Suprapubic skin (tissue), 4 donors: ENCODE results near the gene TKT. TPM values are rescaled to one million over a fixed set of nuclear protein-coding genes. Genes with fewer than 3 reads are reported as not detected.

Source experiments
- DNase-seq, 2 donors: peaks; one replicate each; pipeline ENCODE4 v3.0.0-alpha.2; 2019; ENCODE audit warnings: low spot score in 2 of 2
- H3K27ac ChIP-seq: fragments of 200-600 bp; sonication (generic); one replicate; pipeline ENCODE4 v1.5.1; 2019
- H3K27me3 ChIP-seq: fragments of 200-600 bp; sonication (generic); one replicate; pipeline ENCODE4 v1.5.1; 2019
- H3K36me3 ChIP-seq: fragments of 200-600 bp; sonication (generic); one replicate; pipeline ENCODE4 v1.5.1; 2019
- H3K4me1 ChIP-seq: fragments of 200-600 bp; sonication (generic); one replicate; pipeline ENCODE4 v1.5.1; 2019
- H3K4me3 ChIP-seq: fragments of 200-600 bp; sonication (generic); one replicate; pipeline ENCODE4 v1.5.1; 2019; ENCODE audit warnings: mild to moderate bottlenecking
- H3K9me3 ChIP-seq: fragments of 200-600 bp; sonication (generic); one replicate; pipeline ENCODE4 v1.5.1; 2019
- CTCF ChIP-seq, 2 donors: fragments of 200-600 bp in 1 of 2; fragments of 450-650 bp in 1 of 2; sonication (generic) in 1 of 2; IDR thresholded peaks; one replicate each; pipeline ENCODE4 v1.5.1; 2016 to 2019; ENCODE audit warnings: antibody characterized with exemption in 2 of 2, mild to moderate bottlenecking in 1 of 2, moderate library complexity in 1 of 2
- EP300 ChIP-seq: sonication (generic); formaldehyde crosslinking; IDR thresholded peaks from one replicate; pipeline ENCODE4 v1.6.1; 2017; ENCODE audit warnings: antibody characterized with exemption
- POLR2A ChIP-seq, 2 donors: fragments of 450-650 bp; IDR thresholded peaks; one replicate each; pipeline ENCODE4 v1.6.1; 2017; ENCODE audit warnings: antibody characterized with exemption in 2 of 2, mild to moderate bottlenecking in 2 of 2, moderate library complexity in 2 of 2
- POLR2AphosphoS5 ChIP-seq, 3 donors: sonication (generic); formaldehyde crosslinking; IDR thresholded peaks; one replicate each; pipeline ENCODE4 v1.6.1; 2017; ENCODE audit warnings: antibody characterized with exemption in 3 of 3
- WGBS: methylation state at CpG from one replicate; pipeline ENCODE4 v1.1.5; 2018; 5-methylcytosine and 5-hydroxymethylcytosine counted together
- total RNA-seq, 4 donors: library from RNA; depleted of rRNA; stranded (reverse); fragments of >200 nt; gene quantifications; one replicate each; pipeline ENCODE4 v1.1.0, GENCODE V29; 2016

TKT gene
- total RNA-seq, 4 donors from 2014 or later, result 107 to 194 (median 155) TPM

GRCh38 chr3:53223541-53223966 is 32.3 kb downstream of the TKT start:
- H3K4me3 ChIP-seq, result no peak overlapping the region
- no peak overlapping the region for H3K27ac ChIP-seq
- TF ChIP-seq CTCF (IDR thresholded peaks at IDR 0.05), result no peak
- no peak for TF ChIP-seq POLR2A (IDR thresholded peaks at IDR 0.05)
- TF ChIP-seq EP300, result no peak
- TF ChIP-seq POLR2AphosphoS5 (IDR thresholded peaks at IDR 0.05), result no peak
- no peak for DNase-seq
- 100% methylated on average over 1 of the region's 9 CpGs for WGBS
- no peaks in the 10 kb centered on the region for H3K4me1 ChIP-seq
- H3K36me3 ChIP-seq, result peaks cover 56% of the 10 kb centered on the region
- no peaks in the 10 kb centered on the region for H3K27me3 ChIP-seq
- no peaks in the 10 kb centered on the region for H3K9me3 ChIP-seq

- TF ChIP-seq CTCF (IDR thresholded peaks at IDR 0.05) (no peak), POLR2A (IDR thresholded peaks at IDR 0.05) (no peak), POLR2AphosphoS5 (IDR thresholded peaks at IDR 0.05) (no peak), EP300 (no peak)
- no peak overlapping the region for H3K4me3 ChIP-seq
- H3K4me1 ChIP-seq, result no peaks in the 10 kb centered on the region
- H3K36me3 ChIP-seq, result peaks cover 50% of the 10 kb centered on the region
- WGBS, result 74% methylated on average over 7 of the region's 7 CpGs
- no peak for DNase-seq
- H3K27me3 ChIP-seq, result no peaks in the 10 kb centered on the region
- no peak overlapping the region for H3K27ac ChIP-seq
- H3K9me3 ChIP-seq, result no peaks in the 10 kb centered on the region
These were observed 32.8 kb downstream of the TKT start for GRCh38 chr3:53223025-53223424.

- Histone ChIP-seq H3K27me3 (no peaks in the 10 kb centered on the region), H3K36me3 (peaks cover 44% of the 10 kb centered on the region), H3K4me1 (no peaks in the 10 kb centered on the region), H3K27ac (no peak overlapping the region), H3K9me3 (no peaks in the 10 kb centered on the region), H3K4me3 (no peak overlapping the region)
- DNase-seq, result no peak
- TF ChIP-seq EP300 (no peak), POLR2AphosphoS5 (IDR thresholded peaks at IDR 0.05) (no peak), CTCF (IDR thresholded peaks at IDR 0.05) (no peak), POLR2A (IDR thresholded peaks at IDR 0.05) (no peak)
- 83% methylated on average over 11 of the region's 12 CpGs for WGBS
These were observed 33.5 kb downstream of the TKT start for GRCh38 chr3:53222183-53222901.

DNA sequence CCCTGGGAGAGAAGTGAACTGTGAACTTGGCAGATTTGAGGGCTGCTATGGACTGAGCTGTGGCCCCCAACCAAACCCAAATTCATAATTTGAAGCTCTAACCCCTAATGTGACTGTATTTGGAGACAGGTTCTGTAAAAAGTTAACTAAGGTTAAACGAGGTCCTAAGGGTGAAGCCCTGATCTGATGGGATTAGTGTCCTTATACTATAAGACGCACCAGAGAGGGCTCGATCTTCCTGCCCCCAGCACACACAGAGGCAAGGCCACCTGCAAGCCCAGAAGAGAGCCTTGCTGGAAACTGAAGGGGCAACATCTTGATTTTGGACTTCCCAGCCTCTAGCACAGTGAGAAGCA is 34.0 kb downstream of the TKT start:
- Histone ChIP-seq H3K27ac (no peak overlapping the region), H3K4me1 (no peaks in the 10 kb centered on the region), H3K27me3 (no peaks in the 10 kb centered on the region), H3K9me3 (no peaks in the 10 kb centered on the region), H3K4me3 (no peak overlapping the region), H3K36me3 (peaks cover 38% of the 10 kb centered on the region)
- WGBS, result 88% methylated on average over 3 of the region's 3 CpGs
- DNase-seq, result no peak
- TF ChIP-seq EP300 (no peak), CTCF (IDR thresholded peaks at IDR 0.05) (no peak), POLR2A (IDR thresholded peaks at IDR 0.05) (no peak), POLR2AphosphoS5 (IDR thresholded peaks at IDR 0.05) (no peak)

- TF ChIP-seq POLR2A (IDR thresholded peaks at IDR 0.05) (no peak), EP300 (no peak), POLR2AphosphoS5 (IDR thresholded peaks at IDR 0.05) (no peak), CTCF (IDR thresholded peaks at IDR 0.05) (no peak)
- Histone ChIP-seq H3K4me1 (no peaks in the 10 kb centered on the region), H3K4me3 (no peak overlapping the region), H3K36me3 (peaks cover 34% of the 10 kb centered on the region), H3K9me3 (no peaks in the 10 kb centered on the region), H3K27ac (no peak overlapping the region), H3K27me3 (no peaks in the 10 kb centered on the region)
- DNase-seq, result no peak
- 89% methylated on average over 4 of the region's 4 CpGs for WGBS
These were observed 34.5 kb downstream of the TKT start for GRCh38 chr3:53221345-53221744.
